ENCODE data around the gene SNF8. TPM values are rescaled to one million over a fixed set of nuclear protein-coding genes. Genes with fewer than 3 reads are reported as not detected.
A peak's percentile ranks its signal among the peaks of the same experiment; 100 is the strongest.

Gene SNF8
- total RNA-seq: 100 to 1,000 TPM; 166 to 173 (median 170) TPM

- H3K9me3 Mint-ChIP-seq: no peaks in the 10 kb centered on the region
- H3K4me1 Mint-ChIP-seq (ENCODE audit: low read depth): peaks cover 17% of the 10 kb centered on the region
- no peaks in the 10 kb centered on the region for H3K27me3 Mint-ChIP-seq (ENCODE audit: low read depth)
- peak; percentile 99 for ATAC-seq
- H3K36me3 Mint-ChIP-seq (ENCODE audit: insufficient read depth): peaks cover 3% of the 10 kb centered on the region
- H3K4me3 Mint-ChIP-seq: peak within 1 kb of the TSS; percentile 100
- peak; percentile 90 for DNase-seq
These were observed at the start of gene SNF8 for GRCh38 chr17:48944515-48945260. SNF8 (minus strand) TSS chr17:48944842; CDS start chr17:48944734, 108 bp downstream.

- ATAC-seq (no peak), DNase-seq (no peak)
- Mint-ChIP-seq H3K36me3 (ENCODE audit: insufficient read depth) (no peaks in the 10 kb centered on the region), H3K4me3 (no peak overlapping the region), H3K4me1 (ENCODE audit: low read depth) (peaks cover 28% of the 10 kb centered on the region), H3K9me3 (no peaks in the 10 kb centered on the region), H3K27me3 (ENCODE audit: low read depth) (peaks cover 68% of the 10 kb centered on the region)
These were observed 49.3 kb upstream of the SNF8 start for GRCh38 chr17:48993951-48994350.

- Mint-ChIP-seq H3K27me3 (ENCODE audit: low read depth) (peaks cover 65% of the 10 kb centered on the region), H3K4me3 (no peak overlapping the region), H3K36me3 (ENCODE audit: insufficient read depth) (no peaks in the 10 kb centered on the region), H3K4me1 (ENCODE audit: low read depth) (peaks cover 24% of the 10 kb centered on the region), H3K9me3 (no peaks in the 10 kb centered on the region)
- no peak for ATAC-seq
- no peak for DNase-seq
These were observed 48.7 kb upstream of the SNF8 start for GRCh38 chr17:48993305-48993704.

GRCh38 chr17:48992444-48992843 is 47.8 kb upstream of the SNF8 start:
- Mint-ChIP-seq H3K27me3 (ENCODE audit: low read depth) (peaks cover 60% of the 10 kb centered on the region), H3K4me3 (no peak overlapping the region), H3K9me3 (no peaks in the 10 kb centered on the region), H3K4me1 (ENCODE audit: low read depth) (peaks cover 17% of the 10 kb centered on the region), H3K36me3 (ENCODE audit: insufficient read depth) (no peaks in the 10 kb centered on the region)
- ATAC-seq (no peak), DNase-seq (no peak)

- Mint-ChIP-seq H3K36me3 (ENCODE audit: insufficient read depth) (no peaks in the 10 kb centered on the region), H3K27me3 (ENCODE audit: low read depth) (peaks cover 52% of the 10 kb centered on the region), H3K4me1 (ENCODE audit: low read depth) (peaks cover 7% of the 10 kb centered on the region), H3K9me3 (no peaks in the 10 kb centered on the region), H3K4me3 (no peak overlapping the region)
- DNase-seq (no peak), ATAC-seq (no peak)
These were observed 46.3 kb upstream of the SNF8 start for GRCh38 chr17:48990882-48991357.

GRCh38 chr17:48989100-48989499 is 44.5 kb upstream of the SNF8 start:
- no peaks in the 10 kb centered on the region for H3K36me3 Mint-ChIP-seq (ENCODE audit: insufficient read depth)
- no peak overlapping the region for H3K4me3 Mint-ChIP-seq
- ATAC-seq (no peak), DNase-seq (no peak)
- no peaks in the 10 kb centered on the region for H3K9me3 Mint-ChIP-seq
- no peaks in the 10 kb centered on the region for H3K4me1 Mint-ChIP-seq (ENCODE audit: low read depth)
- peaks cover 46% of the 10 kb centered on the region for H3K27me3 Mint-ChIP-seq (ENCODE audit: low read depth)

- Mint-ChIP-seq H3K27me3 (ENCODE audit: low read depth) (peaks cover 35% of the 10 kb centered on the region), H3K4me3 (no peak overlapping the region), H3K4me1 (ENCODE audit: low read depth) (no peaks in the 10 kb centered on the region), H3K36me3 (ENCODE audit: insufficient read depth) (no peaks in the 10 kb centered on the region), H3K9me3 (peaks cover 5% of the 10 kb centered on the region)
- ATAC-seq (no peak), DNase-seq (no peak)
These were observed 41.0 kb upstream of the SNF8 start for GRCh38 chr17:48985436-48986245.

- peaks cover 17% of the 10 kb centered on the region for H3K27me3 Mint-ChIP-seq (ENCODE audit: low read depth)
- ATAC-seq (no peak), DNase-seq (no peak)
- H3K4me1 Mint-ChIP-seq (ENCODE audit: low read depth): no peaks in the 10 kb centered on the region
- peaks cover 5% of the 10 kb centered on the region for H3K9me3 Mint-ChIP-seq
- no peak overlapping the region for H3K4me3 Mint-ChIP-seq
- H3K36me3 Mint-ChIP-seq (ENCODE audit: insufficient read depth): no peaks in the 10 kb centered on the region
These were observed 37.4 kb upstream of the SNF8 start for GRCh38 chr17:48981927-48982539.

- no peak for DNase-seq
- no peak for ATAC-seq
- H3K4me1 Mint-ChIP-seq (ENCODE audit: low read depth): no peaks in the 10 kb centered on the region
- no peak overlapping the region for H3K4me3 Mint-ChIP-seq
- H3K9me3 Mint-ChIP-seq: no peaks in the 10 kb centered on the region
- peaks cover 38% of the 10 kb centered on the region for H3K27me3 Mint-ChIP-seq (ENCODE audit: low read depth)
- H3K36me3 Mint-ChIP-seq (ENCODE audit: insufficient read depth): no peaks in the 10 kb centered on the region
These were observed 29.2 kb upstream of the SNF8 start for GRCh38 chr17:48973806-48974205.

GRCh38 chr17:48972749-48973097 is 28.1 kb upstream of the SNF8 start:
- H3K4me3 Mint-ChIP-seq: no peak overlapping the region
- ATAC-seq: no peak
- H3K9me3 Mint-ChIP-seq: no peaks in the 10 kb centered on the region
- H3K4me1 Mint-ChIP-seq (ENCODE audit: low read depth): no peaks in the 10 kb centered on the region
- no peaks in the 10 kb centered on the region for H3K36me3 Mint-ChIP-seq (ENCODE audit: insufficient read depth)
- peaks cover 46% of the 10 kb centered on the region for H3K27me3 Mint-ChIP-seq (ENCODE audit: low read depth)
- no peak for DNase-seq

- H3K9me3 Mint-ChIP-seq: no peaks in the 10 kb centered on the region
- no peak for ATAC-seq
These were observed 26.4 kb upstream of the SNF8 start for GRCh38 chr17:48970865-48971687.

GRCh38 chr17:48970224-48970623 is 25.6 kb upstream of the SNF8 start:
- Mint-ChIP-seq H3K9me3 (no peaks in the 10 kb centered on the region), H3K4me3 (no peak overlapping the region), H3K27me3 (ENCODE audit: low read depth) (peaks cover 47% of the 10 kb centered on the region), H3K4me1 (ENCODE audit: low read depth) (no peaks in the 10 kb centered on the region), H3K36me3 (ENCODE audit: insufficient read depth) (no peaks in the 10 kb centered on the region)
- no peak for DNase-seq
- ATAC-seq: no peak

More at GRCh38 chr17:48970865-48971687, 26.4 kb upstream of the SNF8 start:
- DNase-seq: no peak
- Mint-ChIP-seq H3K4me3 (no peak overlapping the region), H3K4me1 (ENCODE audit: low read depth) (no peaks in the 10 kb centered on the region), H3K36me3 (ENCODE audit: insufficient read depth) (no peaks in the 10 kb centered on the region), H3K27me3 (ENCODE audit: low read depth) (peaks cover 47% of the 10 kb centered on the region)

- Mint-ChIP-seq H3K36me3 (ENCODE audit: insufficient read depth) (no peaks in the 10 kb centered on the region), H3K27me3 (ENCODE audit: low read depth) (peaks cover 53% of the 10 kb centered on the region), H3K9me3 (no peaks in the 10 kb centered on the region), H3K4me3 (no peak overlapping the region), H3K4me1 (ENCODE audit: low read depth) (no peaks in the 10 kb centered on the region)
- no peak for DNase-seq
- ATAC-seq: no peak
These were observed 17.0 kb upstream of the SNF8 start for GRCh38 chr17:48961516-48962233.

Measured in activated T-cell treated with anti-CD3 and anti-CD28 coated beads, Interleukin-2, amount 50 U/mL, for 4 hours (primary cell).